GM21423 (cell line): ENCODE results near the gene PRKCA.

Experiments
- ATAC-seq: cut with Tn5 transposase; IDR thresholded peaks from one replicate; pipeline ENCODE4 v1.9.1; 2021; ENCODE audit warnings: mild to moderate bottlenecking, moderate library complexity; ENCODE audit not compliant: unreplicated experiment

PRKCA gene

GRCh38 chr17:66837226-66837625 lies 534.8 kb downstream of the PRKCA start:
- no peak for ATAC-seq

- ATAC-seq: no peak
Observed at GRCh38 chr17:66837885-66838665, 535.7 kb downstream of the PRKCA start.

GRCh38 chr17:66839616-66840015 lies 537.2 kb downstream of the PRKCA start:
- no peak for ATAC-seq

- no peak for ATAC-seq
Observed at GRCh38 chr17:66840061-66840460, 537.6 kb downstream of the PRKCA start.

- ATAC-seq: no peak
Observed at GRCh38 chr17:66841328-66841727, 538.9 kb downstream of the PRKCA start.

GRCh38 chr17:66841744-66842143 lies 539.3 kb downstream of the PRKCA start:
- ATAC-seq: no peak

GRCh38 chr17:66842505-66842904 lies 540.1 kb downstream of the PRKCA start:
- ATAC-seq: no peak

GRCh38 chr17:66842959-66843358 lies 540.5 kb downstream of the PRKCA start:
- no peak for ATAC-seq

- ATAC-seq: no peak
Observed at GRCh38 chr17:66843627-66844026, 541.2 kb downstream of the PRKCA start.

GRCh38 chr17:66847704-66848103 lies 545.3 kb downstream of the PRKCA start:
- ATAC-seq: no peak

GRCh38 chr17:66848496-66848895 lies 546.1 kb downstream of the PRKCA start:
- no peak for ATAC-seq

- ATAC-seq: no peak
Observed at GRCh38 chr17:66849032-66849655, 546.7 kb downstream of the PRKCA start.

- ATAC-seq: no peak
Observed at GRCh38 chr17:66849851-66850580, 547.6 kb downstream of the PRKCA start.

- no peak for ATAC-seq
Observed at GRCh38 chr17:66850692-66851091, 548.3 kb downstream of the PRKCA start.

- ATAC-seq: no peak
Observed at GRCh38 chr17:66855204-66855603, 552.8 kb downstream of the PRKCA start.

GRCh38 chr17:66858226-66859083 lies 556.0 kb downstream of the PRKCA start:
- ATAC-seq: no peak

GRCh38 chr17:66859353-66859752 lies 556.9 kb downstream of the PRKCA start:
- ATAC-seq: no peak

GRCh38 chr17:66860204-66860603 lies 557.8 kb downstream of the PRKCA start:
- no peak for ATAC-seq
